ENCODE data around the gene TECPR2.
"Not testable (repeated sequence)": the region's sequence is repeated elsewhere in the genome, so short reads cannot be mapped to it uniquely, and the experiment has no call there.

Gene TECPR2

GRCh38 chr14:102362545-102363181 lies at the start of gene TECPR2, which contains the start of gene CINP:
TECPR2 (plus strand) TSS chr14:102362941; CDS start chr14:102376722, 13,781 bp downstream.
CINP (minus strand) TSS chr14:102362890; CDS start chr14:102362851, 39 bp downstream.
- DNase-seq (ENCODE audit: low read depth) = peak; percentile 98

GRCh38 chr14:102314242-102315011 lies 48.3 kb upstream of the TECPR2 start:
- DNase-seq (ENCODE audit: low read depth) = peak; percentile 71

GRCh38 chr14:102315121-102315520 lies 47.6 kb upstream of the TECPR2 start:
- no peak for DNase-seq (ENCODE audit: low read depth)

- DNase-seq (ENCODE audit: low read depth) = no peak
Measured at GRCh38 chr14:102316338-102316742, 46.4 kb upstream of the TECPR2 start.

GRCh38 chr14:102316743-102317563 lies 45.8 kb upstream of the TECPR2 start:
- DNase-seq (ENCODE audit: low read depth) = peak; percentile 94

- no peak for DNase-seq (ENCODE audit: low read depth)
Measured at GRCh38 chr14:102317564-102318248, 45.0 kb upstream of the TECPR2 start.

GRCh38 chr14:102318781-102319276 lies 43.9 kb upstream of the TECPR2 start:
- no peak for DNase-seq (ENCODE audit: low read depth)

GRCh38 chr14:102319351-102320032 lies 43.2 kb upstream of the TECPR2 start, which contains the start of gene ZNF839:
ZNF839 (plus strand) TSS chr14:102319746; CDS start chr14:102319766, 20 bp downstream.
- peak; percentile 91 for DNase-seq (ENCODE audit: low read depth)

- no peak for DNase-seq (ENCODE audit: low read depth)
Measured at GRCh38 chr14:102320033-102320660, 42.6 kb upstream of the TECPR2 start.

GRCh38 chr14:102320671-102321455 lies 41.9 kb upstream of the TECPR2 start:
- DNase-seq (ENCODE audit: low read depth) = no peak

- no peak for DNase-seq (ENCODE audit: low read depth)
Measured at GRCh38 chr14:102321456-102322422, 41.0 kb upstream of the TECPR2 start.

- no peak for DNase-seq (ENCODE audit: low read depth)
Measured at GRCh38 chr14:102323102-102323501, 39.6 kb upstream of the TECPR2 start.

- DNase-seq (ENCODE audit: low read depth) = no peak
Measured at GRCh38 chr14:102325791-102326345, 36.9 kb upstream of the TECPR2 start.

- DNase-seq (ENCODE audit: low read depth) = no peak
Measured at GRCh38 chr14:102326583-102326982, 36.2 kb upstream of the TECPR2 start.

- DNase-seq (ENCODE audit: low read depth) = not testable (repeated sequence)
Measured at GRCh38 chr14:102329381-102329780, 33.4 kb upstream of the TECPR2 start.

GRCh38 chr14:102330806-102331205 lies 31.9 kb upstream of the TECPR2 start:
- no peak for DNase-seq (ENCODE audit: low read depth)

GRCh38 chr14:102333390-102333789 lies 29.4 kb upstream of the TECPR2 start:
- DNase-seq (ENCODE audit: low read depth) = no peak
